Measurements from ENCODE around the gene PBXIP1. TPM values are rescaled to one million over a fixed set of nuclear protein-coding genes. Genes with fewer than 3 reads are reported as not detected.

PBXIP1 gene
- total RNA-seq, 1 donor from 2014 or later, result 23.7 TPM

GRCh38 chr1:154966111-154966510, 10.2 kb upstream of the PBXIP1 start:
- peaks cover 43% of the 10 kb centered on the region for H3K36me3 ChIP-seq (ENCODE audit: control insufficient read depth, insufficient read depth, low read length)
- FAIRE-seq, result no peak
- DNase-seq (ENCODE audit: low read depth), result no peak
- no peak for TF ChIP-seq CTCF (IDR thresholded peaks at IDR 0.05; ENCODE audit: insufficient read depth, low read length, severe bottlenecking)
- no peaks in the 10 kb centered on the region for H3K27me3 ChIP-seq (ENCODE audit: control insufficient read depth, insufficient read depth, low read length)
- H3K4me3 ChIP-seq (ENCODE audit: low read depth, low read length), result no peak overlapping the region

DNA sequence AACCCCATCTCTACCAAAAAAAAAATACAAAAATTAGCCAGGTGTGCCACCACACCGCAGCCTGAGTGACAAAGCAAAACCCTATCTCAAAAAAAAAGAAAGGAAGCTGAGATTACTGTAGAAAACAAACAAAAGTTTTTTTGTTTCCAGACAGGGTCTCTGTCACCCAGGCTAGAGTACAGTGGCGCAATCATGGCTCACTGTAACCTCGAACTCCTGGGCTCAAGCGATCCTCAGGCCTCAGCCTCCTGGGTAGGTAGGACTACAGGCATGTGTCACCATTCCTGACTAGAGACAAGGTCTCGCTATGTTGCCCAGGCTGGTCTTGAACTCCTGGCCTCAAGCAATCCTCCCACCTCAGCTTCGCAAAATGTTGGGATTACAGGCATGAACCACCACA, 8.5 kb upstream of the PBXIP1 start:
- TF ChIP-seq CTCF (IDR thresholded peaks at IDR 0.05; ENCODE audit: insufficient read depth, low read length, severe bottlenecking), result no peak
- H3K27me3 ChIP-seq (ENCODE audit: control insufficient read depth, insufficient read depth, low read length), result no peaks in the 10 kb centered on the region
- no peak for DNase-seq (ENCODE audit: low read depth)
- peaks cover 41% of the 10 kb centered on the region for H3K36me3 ChIP-seq (ENCODE audit: control insufficient read depth, insufficient read depth, low read length)
- H3K4me3 ChIP-seq (ENCODE audit: low read depth, low read length), result no peak overlapping the region
- FAIRE-seq, result no peak

- Histone ChIP-seq H3K36me3 (ENCODE audit: control insufficient read depth, insufficient read depth, low read length) (peaks cover 40% of the 10 kb centered on the region), H3K27me3 (ENCODE audit: control insufficient read depth, insufficient read depth, low read length) (no peaks in the 10 kb centered on the region), H3K4me3 (ENCODE audit: low read depth, low read length) (no peak overlapping the region)
- DNase-seq (ENCODE audit: low read depth) (no peak), FAIRE-seq (no peak)
- TF ChIP-seq CTCF (IDR thresholded peaks at IDR 0.05; ENCODE audit: insufficient read depth, low read length, severe bottlenecking), result no peak
Observed at GRCh38 chr1:154963643-154964042, 7.7 kb upstream of the PBXIP1 start.

DNA sequence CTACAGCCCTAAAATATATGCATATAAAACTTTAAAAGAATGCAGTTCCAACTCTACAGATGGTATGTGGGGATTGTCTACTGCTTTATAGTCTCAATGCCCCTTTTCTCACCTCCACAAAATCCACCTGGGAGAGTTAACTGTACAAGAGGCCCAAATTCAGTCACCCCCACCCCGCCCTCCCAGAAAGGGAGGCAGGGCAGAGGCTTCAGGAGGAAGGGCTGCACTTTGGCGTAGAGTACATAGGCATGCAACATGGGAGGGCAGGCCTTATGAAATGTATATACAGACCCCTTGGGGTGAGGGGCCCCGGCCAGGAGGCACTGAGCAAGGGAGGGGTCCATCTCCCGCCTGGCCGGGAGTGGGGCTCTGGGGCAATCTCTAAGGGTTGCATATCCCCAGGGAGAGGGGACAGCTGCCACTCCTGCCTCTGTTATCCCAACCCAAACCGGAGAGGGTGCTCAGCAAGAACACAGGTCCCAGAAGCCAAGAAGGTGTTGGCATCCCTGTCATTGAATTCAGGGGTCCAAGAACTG, 7.0 kb upstream of the PBXIP1 start:
- peaks cover 36% of the 10 kb centered on the region for H3K36me3 ChIP-seq (ENCODE audit: control insufficient read depth, insufficient read depth, low read length)
- H3K27me3 ChIP-seq (ENCODE audit: control insufficient read depth, insufficient read depth, low read length), result no peaks in the 10 kb centered on the region
- FAIRE-seq (no peak), DNase-seq (ENCODE audit: low read depth) (no peak)
- TF ChIP-seq CTCF (IDR thresholded peaks at IDR 0.05; ENCODE audit: insufficient read depth, low read length, severe bottlenecking), result no peak
- no peak overlapping the region for H3K4me3 ChIP-seq (ENCODE audit: low read depth, low read length)

DNA sequence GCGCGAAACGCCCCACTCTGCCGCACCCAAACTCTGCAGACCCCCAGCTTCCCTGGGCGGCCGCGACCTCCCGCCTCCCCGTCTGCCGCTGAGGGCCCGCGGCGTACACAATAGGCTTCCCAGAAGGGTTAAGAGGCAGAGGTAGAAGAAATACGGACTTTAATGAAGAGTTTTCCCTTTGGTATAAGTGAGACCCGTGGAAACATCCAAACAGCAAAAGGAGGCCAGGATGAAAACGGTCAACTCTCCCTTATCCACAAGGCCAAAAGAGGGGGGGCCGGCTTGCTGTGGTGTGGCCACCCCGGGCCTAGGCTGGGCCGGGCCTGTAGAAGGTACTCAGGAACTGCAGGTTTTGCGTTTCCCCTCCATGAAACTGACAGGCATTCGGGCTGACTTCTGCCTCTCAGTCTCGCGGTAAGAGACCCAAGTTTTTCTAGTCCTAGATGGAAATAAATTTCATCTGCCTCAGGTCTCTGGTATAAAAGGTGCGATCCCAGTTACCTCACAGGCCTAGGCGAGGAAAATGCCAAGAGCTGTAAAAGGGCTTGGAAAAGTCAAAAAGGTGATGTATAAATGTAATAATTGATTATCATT, 6.4 kb upstream of the PBXIP1 start:
- FAIRE-seq, result no peak
- DNase-seq (ENCODE audit: low read depth), result peak; percentile 41
- Histone ChIP-seq H3K27me3 (ENCODE audit: control insufficient read depth, insufficient read depth, low read length) (no peaks in the 10 kb centered on the region), H3K4me3 (ENCODE audit: low read depth, low read length) (peak overlapping the region; percentile 60), H3K36me3 (ENCODE audit: control insufficient read depth, insufficient read depth, low read length) (peaks cover 30% of the 10 kb centered on the region)
- no peak for TF ChIP-seq CTCF (IDR thresholded peaks at IDR 0.05; ENCODE audit: insufficient read depth, low read length, severe bottlenecking)
